H1 (cell line): ENCODE data around the gene ST14.

ENCODE experiments used
- CBX8 ChIP-seq: fragments of 300-800, 300-1000 bp; sonication (generic); IDR thresholded peaks from 2 replicates; pipeline ENCODE4 v1.7.1; 2016; ENCODE audit warnings: low read depth, low read length, borderline replicate concordance
- CEBPB ChIP-seq: IDR thresholded peaks from 2 replicates; pipeline ENCODE4 v1.6.1; 2012; ENCODE audit warnings: low read depth, low read length
- CTCF ChIP-seq, 3 experiments: IDR thresholded peaks; 1 replicate in 2 of 3; 2 replicates in 1 of 3; pipeline versions ENCODE4 v1.5.1 to v1.6.1; 2011; ENCODE audit warnings: low read length in 3 of 3, mild to moderate bottlenecking in 3 of 3, inconsistent platforms in 2 of 3, low read depth in 1 of 3, moderate library complexity in 1 of 3; ENCODE audit not compliant: insufficient read depth in 1 of 3; ENCODE audit errors: control extremely low read depth in 1 of 3
- EP300 ChIP-seq, 2 experiments: IDR thresholded peaks; 1 replicate in 1 of 2; 2 replicates in 1 of 2; pipeline ENCODE4 v1.6.1; 2011 to 2012; ENCODE audit warnings: low read depth in 2 of 2, low read length in 2 of 2, mild to moderate bottlenecking in 2 of 2, borderline replicate concordance in 1 of 2, inconsistent platforms in 1 of 2, moderate library complexity in 1 of 2
- EZH2 ChIP-seq: fragments of 200-600 bp; sonication (generic); IDR thresholded peaks from 2 replicates; pipeline ENCODE4 v1.7.1; 2012; ENCODE audit warnings: low read depth, mild to moderate bottlenecking, moderate library complexity, low read length, inconsistent platforms; ENCODE audit not compliant: severe bottlenecking
- GTF2F1 ChIP-seq: IDR thresholded peaks from 2 replicates; pipeline ENCODE4 v1.6.1; 2012; ENCODE audit warnings: low read depth, low read length, improper control_type of control experiment, borderline replicate concordance
- JUND ChIP-seq: IDR thresholded peaks from 2 replicates; pipeline ENCODE4 v1.6.1; 2011; ENCODE audit warnings: mild to moderate bottlenecking, improper control_type of control experiment, low read length
- POLR2A ChIP-seq, 2 experiments: IDR thresholded peaks; 1 replicate in 1 of 2; 2 replicates in 1 of 2; pipeline ENCODE4 v1.6.1; 2011; ENCODE audit warnings: low read depth in 2 of 2, low read length in 2 of 2, mild to moderate bottlenecking in 2 of 2; ENCODE audit errors: control extremely low read depth in 1 of 2

- TF ChIP-seq POLR2A (IDR thresholded peaks at IDR 0.05; ENCODE audit: control extremely low read depth in 1 of 2, low read depth in 2 of 2, low read length in 2 of 2) (no peak), EZH2 (no peak), CEBPB (no peak), EP300 (IDR thresholded peaks at IDR 0.05; ENCODE audit: borderline replicate concordance in 1 of 2, low read depth in 2 of 2, low read length in 2 of 2) (no peak), JUND (no peak), CTCF (IDR thresholded peaks at IDR 0.05; ENCODE audit: control extremely low read depth in 1 of 3, insufficient read depth in 1 of 3, low read depth in 1 of 3, low read length in 3 of 3) (no peak), CBX8 (no peak), GTF2F1 (no peak)
Measured at GRCh38 chr11:130118165-130118564, 41.4 kb upstream of the ST14 start.
